Mesothelial cell of epicardium (in vitro differentiated cells): ENCODE data around the gene SMAD6. TPM values are rescaled to one million over a fixed set of nuclear protein-coding genes. Genes with fewer than 3 reads are reported as not detected.
A peak's percentile ranks its signal among the peaks of the same experiment; 100 is the strongest.

ENCODE experiments used
- DNase-seq, 2 experiments: peaks; one replicate each; pipeline ENCODE4 v3.0.0; 2021; ENCODE audit warnings: low spot score in 2 of 2; ENCODE audit not compliant: unreplicated experiment in 2 of 2
- H3K27ac Mint-ChIP-seq: 2 replicates; pipeline ENCODE4 v1.8.0; 2021; ENCODE audit warnings: mixed read lengths
- H3K27me3 Mint-ChIP-seq: 2 replicates; pipeline ENCODE4 v1.8.0; 2021; ENCODE audit warnings: low read depth, mixed read lengths
- H3K36me3 Mint-ChIP-seq: 2 replicates; pipeline ENCODE4 v1.8.0; 2021; ENCODE audit warnings: mixed read lengths
- H3K4me1 Mint-ChIP-seq: 2 replicates; pipeline ENCODE4 v1.8.0; 2021; ENCODE audit warnings: mixed read lengths
- H3K4me3 Mint-ChIP-seq: 2 replicates; pipeline ENCODE4 v1.8.0; 2021; ENCODE audit warnings: mild to moderate bottlenecking, moderate library complexity, mixed read lengths
- H3K9me3 Mint-ChIP-seq: 2 replicates; pipeline ENCODE4 v1.8.0; 2021; ENCODE audit warnings: mixed read lengths
- total RNA-seq: library from RNA; stranded (reverse); gene quantifications from 3 replicates; pipeline ENCODE4 v1.2.1, GENCODE V29; 2021
- TF ChIP-seq, protein P1 (sequence below): fragments of 200-600 bp; sonication (generic); IDR thresholded peaks from one replicate; pipeline ENCODE4 v1.5.0; 2021; ENCODE audit warnings: antibody characterized with exemption; ENCODE audit not compliant: unreplicated experiment

Gene SMAD6
- total RNA-seq, 1 donor from 2014 or later = 176 TPM

DNA sequence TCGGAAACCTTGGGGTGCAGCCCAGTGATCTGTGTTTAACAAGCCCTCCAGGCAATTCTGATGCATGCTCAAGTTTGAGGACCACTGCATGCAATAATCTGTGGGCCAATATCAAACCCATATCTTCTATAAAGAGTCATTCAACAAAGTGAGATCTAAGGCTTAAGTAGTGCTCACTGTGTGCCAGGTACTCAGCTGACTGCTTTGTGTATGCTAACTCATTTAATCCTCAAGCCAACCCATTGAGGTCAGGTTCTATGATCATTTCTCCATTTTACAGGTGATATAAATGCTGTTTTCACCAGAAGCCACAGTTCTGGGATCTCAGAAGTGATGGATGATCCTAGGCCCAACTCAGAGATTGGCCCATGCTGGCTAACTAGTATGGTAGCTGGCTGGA is 101.7 kb downstream of the SMAD6 start:
- Mint-ChIP-seq H3K4me1 (peaks cover 47% of the 10 kb centered on the region), H3K36me3 (peaks cover 5% of the 10 kb centered on the region), H3K9me3 (peaks cover 7% of the 10 kb centered on the region), H3K27ac (peak overlapping the region; percentile 96), H3K4me3 (no peak overlapping the region), H3K27me3 (no peaks in the 10 kb centered on the region)
- DNase-seq = no peak
- TF ChIP-seq, protein P1, sequence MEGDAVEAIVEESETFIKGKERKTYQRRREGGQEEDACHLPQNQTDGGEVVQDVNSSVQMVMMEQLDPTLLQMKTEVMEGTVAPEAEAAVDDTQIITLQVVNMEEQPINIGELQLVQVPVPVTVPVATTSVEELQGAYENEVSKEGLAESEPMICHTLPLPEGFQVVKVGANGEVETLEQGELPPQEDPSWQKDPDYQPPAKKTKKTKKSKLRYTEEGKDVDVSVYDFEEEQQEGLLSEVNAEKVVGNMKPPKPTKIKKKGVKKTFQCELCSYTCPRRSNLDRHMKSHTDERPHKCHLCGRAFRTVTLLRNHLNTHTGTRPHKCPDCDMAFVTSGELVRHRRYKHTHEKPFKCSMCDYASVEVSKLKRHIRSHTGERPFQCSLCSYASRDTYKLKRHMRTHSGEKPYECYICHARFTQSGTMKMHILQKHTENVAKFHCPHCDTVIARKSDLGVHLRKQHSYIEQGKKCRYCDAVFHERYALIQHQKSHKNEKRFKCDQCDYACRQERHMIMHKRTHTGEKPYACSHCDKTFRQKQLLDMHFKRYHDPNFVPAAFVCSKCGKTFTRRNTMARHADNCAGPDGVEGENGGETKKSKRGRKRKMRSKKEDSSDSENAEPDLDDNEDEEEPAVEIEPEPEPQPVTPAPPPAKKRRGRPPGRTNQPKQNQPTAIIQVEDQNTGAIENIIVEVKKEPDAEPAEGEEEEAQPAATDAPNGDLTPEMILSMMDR = no peak

DNA sequence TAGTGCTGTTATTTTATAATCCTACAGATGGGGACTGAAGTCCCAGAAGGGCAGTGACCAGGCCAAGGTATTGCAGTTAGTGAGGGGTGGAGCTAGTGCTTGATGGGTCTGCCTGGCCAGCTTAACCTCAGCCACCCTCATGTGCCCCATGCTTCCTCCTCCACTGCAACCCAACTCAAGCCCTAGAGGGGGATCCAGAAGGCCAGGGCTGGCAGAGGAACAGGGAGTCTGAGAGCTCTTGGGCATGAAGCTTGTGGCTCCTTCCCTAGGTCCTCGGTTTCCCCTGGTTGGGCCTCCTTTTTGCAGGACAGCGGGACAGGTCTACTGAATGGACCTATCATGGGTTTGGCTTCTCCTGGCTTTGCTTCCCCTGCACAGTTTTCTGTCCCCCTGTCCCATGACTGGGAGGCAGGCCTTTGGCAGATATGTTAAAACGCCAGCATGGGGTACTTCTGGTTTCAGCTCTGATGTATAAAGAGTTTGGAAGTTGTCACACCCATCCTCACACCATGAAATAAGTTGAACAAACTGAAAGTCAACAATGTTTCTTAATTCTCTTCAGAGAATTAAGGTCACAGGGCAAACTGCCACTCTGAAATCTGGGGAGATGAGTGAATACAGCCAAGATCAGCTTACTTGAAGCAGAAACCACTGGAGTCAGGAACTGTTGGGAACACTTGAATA is 103.3 kb downstream of the SMAD6 start:
- H3K4me3 Mint-ChIP-seq = no peak overlapping the region
- peaks cover 39% of the 10 kb centered on the region for H3K4me1 Mint-ChIP-seq

DNA sequence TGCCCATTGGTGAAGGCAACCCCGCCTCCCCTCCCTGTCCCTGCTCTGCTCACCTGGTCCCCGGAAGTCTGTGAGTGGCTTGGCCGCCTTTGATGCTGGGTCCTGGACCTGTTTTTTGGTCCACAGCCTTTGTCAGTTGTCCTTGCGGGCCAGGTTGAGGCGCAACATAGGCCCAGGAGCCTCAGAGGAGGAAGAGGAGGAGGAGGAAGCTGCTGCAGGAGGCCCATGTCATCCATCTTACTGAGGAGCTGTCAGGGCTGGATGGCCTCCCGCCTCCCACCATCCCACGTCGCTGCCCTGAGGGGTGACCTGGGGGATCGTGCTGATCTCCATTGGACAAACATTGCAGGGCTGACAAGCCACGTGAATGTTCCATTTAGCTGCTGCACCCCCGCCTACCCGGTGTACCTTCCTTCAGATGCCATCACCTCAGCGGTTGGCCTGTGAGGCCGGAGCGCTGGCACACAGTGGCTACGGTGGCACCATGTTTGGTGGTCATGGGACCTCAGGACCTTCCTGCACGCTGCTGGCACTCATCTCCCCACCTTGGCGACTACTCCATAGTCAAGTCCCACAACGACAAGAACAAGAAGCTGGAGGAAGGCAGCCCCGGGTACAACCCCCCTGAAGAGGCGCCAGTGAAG is 106.3 kb downstream of the SMAD6 start:
- H3K4me3 Mint-ChIP-seq = no peak overlapping the region
- peaks cover 12% of the 10 kb centered on the region for H3K36me3 Mint-ChIP-seq
- TF ChIP-seq, protein P1 = no peak
- H3K9me3 Mint-ChIP-seq = peaks cover 30% of the 10 kb centered on the region
- no peak for DNase-seq
- no peaks in the 10 kb centered on the region for H3K27me3 Mint-ChIP-seq
- H3K27ac Mint-ChIP-seq = no peak overlapping the region
- H3K4me1 Mint-ChIP-seq = peaks cover 14% of the 10 kb centered on the region

More for the DNA sequence above, 103.3 kb downstream of the SMAD6 start:
- Mint-ChIP-seq H3K36me3 (peaks cover 5% of the 10 kb centered on the region), H3K27me3 (no peaks in the 10 kb centered on the region), H3K27ac (peak overlapping the region; percentile 64), H3K9me3 (peaks cover 16% of the 10 kb centered on the region)
- DNase-seq = no peak
- TF ChIP-seq, protein P1 = no peak

DNA sequence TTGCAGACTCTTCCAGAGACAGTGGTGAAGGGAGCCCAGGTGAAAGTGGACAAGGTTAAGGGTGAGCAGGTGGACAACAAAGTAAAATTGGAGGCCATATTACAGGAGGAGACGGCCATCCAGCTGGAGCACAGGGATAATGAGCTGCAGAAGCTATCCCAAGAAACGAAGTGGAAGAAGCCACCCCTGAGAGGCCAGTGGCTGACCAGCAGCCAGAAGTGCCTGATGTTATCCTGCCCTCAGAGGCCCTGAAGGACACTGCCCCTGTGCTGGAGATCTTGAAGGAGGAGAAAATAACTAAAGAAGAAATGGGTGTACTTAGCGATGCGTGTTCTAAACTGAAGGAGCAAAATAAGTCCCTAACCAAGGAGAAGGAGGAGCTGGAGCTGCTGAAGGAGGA is 107.6 kb downstream of the SMAD6 start:
- Mint-ChIP-seq H3K9me3 (peaks cover 40% of the 10 kb centered on the region), H3K4me3 (no peak overlapping the region), H3K4me1 (peaks cover 5% of the 10 kb centered on the region), H3K27me3 (no peaks in the 10 kb centered on the region), H3K36me3 (peaks cover 18% of the 10 kb centered on the region), H3K27ac (no peak overlapping the region)
- TF ChIP-seq, protein P1 = no peak
- DNase-seq = no peak

DNA sequence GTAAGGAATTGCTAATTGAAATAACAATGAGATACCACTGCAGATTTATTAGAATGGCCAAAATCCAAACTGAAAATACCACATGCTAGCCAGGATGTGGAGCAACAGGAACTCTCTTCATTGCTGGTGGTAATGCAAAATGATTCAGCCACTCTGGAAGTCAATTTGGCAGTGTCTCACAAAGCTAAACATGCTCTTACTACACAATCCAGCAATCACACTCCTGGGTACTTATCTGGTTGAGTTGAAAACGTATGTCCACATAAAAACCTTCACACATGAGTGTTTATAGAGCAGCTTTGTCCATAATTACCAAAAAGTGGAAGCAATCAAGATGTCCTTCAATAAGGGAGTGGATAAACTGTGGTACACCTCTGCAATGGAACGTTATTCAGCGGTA is 113.3 kb downstream of the SMAD6 start:
- TF ChIP-seq, protein P1 = no peak
- Mint-ChIP-seq H3K36me3 (peaks cover 13% of the 10 kb centered on the region), H3K27me3 (no peaks in the 10 kb centered on the region), H3K9me3 (peaks cover 34% of the 10 kb centered on the region), H3K4me1 (peaks cover 6% of the 10 kb centered on the region), H3K4me3 (no peak overlapping the region), H3K27ac (no peak overlapping the region)
- DNase-seq = no peak
